H1 (cell line): ENCODE measurements around the gene GRIP2. TPM values are rescaled to one million over a fixed set of nuclear protein-coding genes. Genes with fewer than 3 reads are reported as not detected.

Experiments used
- CTCF ChIA-PET: fragments of 300-600 bp; sonication (Branson Sonifier 250); formaldehyde crosslinking; loops from one replicate; lab custom pipeline; 2021; ENCODE audit not compliant: partially characterized antibody; lab: Charles Lee
- POLR2A ChIA-PET: fragments of 300-600 bp; sonication (Branson Sonifier 250); formaldehyde crosslinking; loops from one replicate; lab custom pipeline; 2021; ENCODE audit warnings: inconsistent platforms; ENCODE audit not compliant: partially characterized antibody; lab: Charles Lee
- DNase-seq, 2 experiments: peaks; one replicate each; pipeline versions ENCODE4 v3.0.0 to v3.0.0-alpha.2; 2010 to 2022; ENCODE audit warnings: low spot score in 2 of 2, low read depth in 1 of 2, mixed read lengths in 1 of 2
- FAIRE-seq: peaks from 2 replicates; lab custom pipeline; 2011; peaks lifted over from hg19 to GRCh38; lab: Jason Lieb, UNC
- H2AFZ ChIP-seq: 2 replicates; pipeline ENCODE4 v1.8.1; 2012; ENCODE audit warnings: low read length, inconsistent platforms
- H2AK5ac ChIP-seq: 2 replicates; pipeline ENCODE4 v1.6.1; 2013; ENCODE audit warnings: low read depth, low read length
- H2BK120ac ChIP-seq: replicated peaks from 2 replicates; pipeline ENCODE3; 2013; ENCODE audit warnings: low read depth, low read length, inconsistent platforms
- H2BK12ac ChIP-seq: 2 replicates; pipeline ENCODE4 v1.6.1; 2013; ENCODE audit warnings: low read depth, low read length
- H2BK15ac ChIP-seq: 2 replicates; pipeline ENCODE4 v1.6.1; 2013; ENCODE audit warnings: low read length
- H2BK20ac ChIP-seq: 2 replicates; pipeline ENCODE4 v1.6.1; 2013; ENCODE audit warnings: low read length
- H2BK5ac ChIP-seq: 2 replicates; pipeline ENCODE4 v1.6.1; 2013; ENCODE audit warnings: low read depth, low read length
- H3K14ac ChIP-seq: 2 replicates; pipeline ENCODE4 v1.6.1; 2013; ENCODE audit warnings: inconsistent platforms; ENCODE audit not compliant: insufficient read length
- H3K18ac ChIP-seq: 2 replicates; pipeline ENCODE4 v1.6.1; 2013; ENCODE audit warnings: low read length; ENCODE audit errors: extremely low read depth
- H3K23ac ChIP-seq: 2 replicates; pipeline ENCODE4 v1.6.1; 2013; ENCODE audit warnings: inconsistent platforms; ENCODE audit not compliant: insufficient read length
- H3K23me2 ChIP-seq: 2 replicates; pipeline ENCODE4 v1.6.1; 2013; ENCODE audit warnings: low read depth, low read length
- H3K27ac ChIP-seq: 2 replicates; pipeline ENCODE4 v1.6.1; 2011; ENCODE audit warnings: low read depth, low read length, inconsistent platforms
- H3K27me3 ChIP-seq, 4 experiments: replicated peaks in 1 of 4; 1 replicate in 1 of 4; 2 replicates in 3 of 4; pipeline versions ENCODE4 v1.6.1 to v1.8.1; 2011 to 2013; ENCODE audit warnings: low read length in 3 of 4, mild to moderate bottlenecking in 3 of 4, inconsistent platforms in 2 of 4, mixed read lengths in 2 of 4, moderate library complexity in 1 of 4; ENCODE audit not compliant: control insufficient read depth in 3 of 4, insufficient read depth in 3 of 4; ENCODE audit errors: extremely low read depth in 1 of 4
- H3K36me3 ChIP-seq, 4 experiments: 2 replicates each; pipeline versions ENCODE4 v1.6.1 to v1.8.1; 2011 to 2013; ENCODE audit warnings: mild to moderate bottlenecking in 4 of 4, low read length in 3 of 4, moderate library complexity in 2 of 4, control low read depth in 1 of 4, inconsistent platforms in 1 of 4; ENCODE audit not compliant: insufficient read depth in 4 of 4, control insufficient read depth in 2 of 4
- H3K4ac ChIP-seq: replicated peaks from 2 replicates; pipeline ENCODE3; 2013; ENCODE audit warnings: low read length, low read depth, mixed read lengths, inconsistent platforms; ENCODE audit not compliant: insufficient read length
- H3K4me1 ChIP-seq, 4 experiments: replicated peaks in 1 of 4; 1 replicate in 1 of 4; 2 replicates in 3 of 4; pipeline versions ENCODE4 v1.6.1 to v1.8.1; 2011 to 2013; ENCODE audit warnings: low read length in 3 of 4, inconsistent platforms in 2 of 4, mixed read lengths in 1 of 4; ENCODE audit not compliant: insufficient read depth in 4 of 4, control insufficient read depth in 3 of 4
- H3K4me2 ChIP-seq, 2 experiments: 2 replicates each; pipeline versions ENCODE4 v1.6.1 to v1.8.1; 2011 to 2013; ENCODE audit warnings: low read depth in 2 of 2, low read length in 2 of 2, control low read depth in 1 of 2, inconsistent platforms in 1 of 2, mild to moderate bottlenecking in 1 of 2; ENCODE audit not compliant: insufficient read depth in 1 of 2
- H3K4me3 ChIP-seq, 4 experiments: fragments of 200-600, 300-600 bp in 1 of 4; sonication (generic), shearing (Covaris generic), sonication (Bioruptor Twin) in 1 of 4; 2 replicates each; pipeline versions ENCODE4 v1.5.1 to v1.8.1; 2011 to 2016; ENCODE audit warnings: low read length in 4 of 4, low read depth in 3 of 4, control low read depth in 2 of 4, inconsistent platforms in 2 of 4, mild to moderate bottlenecking in 2 of 4, mixed read lengths in 1 of 4, moderate library complexity in 1 of 4; ENCODE audit not compliant: insufficient read depth in 2 of 4; ENCODE audit errors: extremely low read depth in 1 of 4
- H3K56ac ChIP-seq: replicated peaks from 2 replicates; pipeline ENCODE3; 2013; ENCODE audit warnings: low read depth, mild to moderate bottlenecking, mixed read lengths, low read length, inconsistent platforms; ENCODE audit not compliant: insufficient read length
- H3K79me1 ChIP-seq: 2 replicates; pipeline ENCODE4 v1.6.1; 2013; ENCODE audit warnings: low read depth, low read length, control low read depth
- H3K79me2 ChIP-seq, 2 experiments: 2 replicates each; pipeline versions ENCODE4 v1.6.1 to v1.8.1; 2012 to 2013; ENCODE audit warnings: low read length in 2 of 2, mild to moderate bottlenecking in 2 of 2, inconsistent platforms in 1 of 2; ENCODE audit not compliant: insufficient read depth in 2 of 2, control insufficient read depth in 1 of 2
- H3K9ac ChIP-seq, 4 experiments: replicated peaks in 1 of 4; 1 replicate in 1 of 4; 2 replicates in 3 of 4; pipeline versions ENCODE4 v1.6.1 to v1.8.1; 2011 to 2013; ENCODE audit warnings: low read depth in 3 of 4, low read length in 3 of 4, control low read depth in 2 of 4, mild to moderate bottlenecking in 2 of 4, moderate library complexity in 2 of 4, inconsistent platforms in 1 of 4; ENCODE audit errors: extremely low read depth in 1 of 4
- H3K9me3 ChIP-seq, 2 experiments: 2 replicates each; pipeline versions ENCODE4 v1.6.1 to v1.8.1; 2012 to 2013; ENCODE audit warnings: mild to moderate bottlenecking in 2 of 2, moderate library complexity in 2 of 2, control low read depth in 1 of 2, inconsistent platforms in 1 of 2, low read depth in 1 of 2, low read length in 1 of 2, mixed read lengths in 1 of 2; ENCODE audit not compliant: insufficient read depth in 2 of 2
- H4K20me1 ChIP-seq, 2 experiments: replicated peaks in 1 of 2; 2 replicates each; pipeline versions ENCODE3 to v1.8.1; 2011 to 2013; ENCODE audit warnings: inconsistent platforms in 2 of 2, low read length in 2 of 2, mild to moderate bottlenecking in 1 of 2; ENCODE audit not compliant: insufficient read depth in 2 of 2, control insufficient read depth in 1 of 2
- H4K5ac ChIP-seq: 2 replicates; pipeline ENCODE4 v1.6.1; 2013; ENCODE audit warnings: low read length, low read depth, mixed read lengths, inconsistent platforms; ENCODE audit not compliant: insufficient read length
- H4K8ac ChIP-seq: 2 replicates; pipeline ENCODE4 v1.8.0; 2013; ENCODE audit warnings: mild to moderate bottlenecking, moderate library complexity, low read length, inconsistent platforms; ENCODE audit not compliant: insufficient read depth; ENCODE audit errors: extremely low read depth
- H4K91ac ChIP-seq: replicated peaks from 2 replicates; pipeline ENCODE3; 2013; ENCODE audit warnings: low read length, mixed read lengths, inconsistent platforms; ENCODE audit not compliant: insufficient read length
- KDM1A ChIP-seq: fragments of 200-600, 300-600 bp; sonication (generic); IDR thresholded peaks from 2 replicates; pipeline ENCODE4 v1.7.1; 2016; ENCODE audit warnings: mild to moderate bottlenecking, low read length, borderline replicate concordance
- NANOG ChIP-seq: IDR thresholded peaks from 2 replicates; pipeline ENCODE4 v1.6.1; 2011; ENCODE audit warnings: low read length, low read depth, mild to moderate bottlenecking, inconsistent platforms; ENCODE audit not compliant: insufficient read depth, poor library complexity, severe bottlenecking
- RFX5 ChIP-seq: IDR thresholded peaks from 2 replicates; pipeline ENCODE4 v1.6.1; 2011; ENCODE audit warnings: low read depth, low read length, improper control_type of control experiment, borderline replicate concordance
- WGBS, 2 experiments: shearing (Covaris generic) in 1 of 2; methylation state at CpG; one replicate each; pipeline versions ENCODE4 v1.1.6 to v1.1.7; 2013 to 2015; ENCODE audit warnings: low lambda C conversion rate in 2 of 2, mixed read lengths in 2 of 2, inconsistent platforms in 1 of 2, low coverage in 1 of 2, missing lambda C conversion rate in 1 of 2; ENCODE audit not compliant: insufficient replicate concordance in 2 of 2, insufficient coverage in 1 of 2, insufficient read length in 1 of 2; ENCODE audit errors: extremely low coverage in 1 of 2, missing lambda C conversion rate in 1 of 2; 5-methylcytosine and 5-hydroxymethylcytosine counted together
- polyA plus RNA-seq, 7 experiments: library from polyadenylated mRNA; depleted of rRNA in 3 of 7; stranded (reverse) in 5 of 7; unstranded in 2 of 7; fragments of >200 nt in 5 of 7; fragments of 200-250 nt in 2 of 7; gene quantifications; 1 replicate in 5 of 7; 2 replicates in 1 of 7; 4 replicates in 1 of 7; pipeline versions ENCODE4 v1.2.1 to v1.2.3, GENCODE V29; 2011 to 2013; ENCODE audit warnings: missing spikeins in 2 of 7, mixed read lengths in 2 of 7
- total RNA-seq: library from RNA; stranded (reverse); fragmentation: NEBNext Ultra II Directional; extraction: Animal tissue kit (Norgen Biotek cat#: 25700); gene quantifications from 2 replicates; pipeline ENCODE4 v1.2.1, GENCODE V29; 2021

Gene GRIP2
- total and polyA plus RNA-seq, 2 of the 8 experiments (the other 6 are each of a cell fraction or from before 2014, with no cell fraction given), result 2.5 to 6.4 TPM

DNA sequence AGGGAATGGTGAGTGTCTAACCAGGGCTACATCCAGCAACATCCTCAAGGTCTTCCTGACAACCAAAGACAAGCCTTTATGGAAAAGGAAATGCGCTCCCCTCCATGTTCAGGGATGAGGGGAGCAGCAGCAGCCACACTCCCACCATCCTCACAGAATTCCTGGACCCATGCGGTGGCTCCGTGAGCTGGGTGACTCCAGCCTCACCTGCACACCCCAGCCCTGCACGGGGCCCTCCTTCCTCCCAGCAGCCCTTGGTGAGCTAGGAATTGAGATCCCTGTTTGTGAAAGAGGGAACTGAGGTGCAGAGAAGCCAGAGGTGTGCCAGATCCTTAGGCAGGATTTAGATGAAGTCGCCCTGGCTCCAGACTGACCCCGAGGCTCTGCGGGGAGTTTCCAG is 52.3 kb downstream of the GRIP2 start:
- Histone ChIP-seq H3K27ac (no peak overlapping the region), H3K27me3 (no peaks in the 10 kb centered on the region), H2AFZ (no peak overlapping the region), H2BK5ac (peak overlapping the region; percentile 44; the same call in 1 of the 2 replicates), H3K4me3 (no peak overlapping the region), H3K14ac (no peak overlapping the region), H2AK5ac (no peak overlapping the region), H3K9ac (no peak overlapping the region), H4K91ac (no peak overlapping the region), H3K23me2 (no peaks in the 10 kb centered on the region; the same call in 1 of the 2 replicates), H3K4me2 (no peak overlapping the region), H3K79me1 (no peaks in the 10 kb centered on the region), H4K5ac (no peak overlapping the region), H2BK12ac (peak overlapping the region; percentile 27; the same call in 1 of the 2 replicates), H4K8ac (no peak overlapping the region), H3K4ac (no peak overlapping the region), H3K18ac (no peak overlapping the region), H3K9me3 (no peaks in the 10 kb centered on the region), H3K23ac (no peak overlapping the region), H3K36me3 (peaks cover 4 to 30% (median 20%) of the 10 kb centered on the region in 4 experiments), H3K56ac (no peak overlapping the region), H2BK15ac (no peak overlapping the region), H3K4me1 (no peaks in the 10 kb centered on the region; a peak in 3 of 7 replicates), H4K20me1 (peaks cover 0 to 4% of the 10 kb centered on the region in 2 experiments), H3K79me2 (no peaks in the 10 kb centered on the region), H2BK20ac (no peak overlapping the region), H2BK120ac (no peak overlapping the region)
- WGBS, 2 experiments, result 94% methylated on average over 7 of the region's 7 CpGs; no CpG with 5 or more reads in 1 of the 2 experiments
- FAIRE-seq (no peak), DNase-seq (no peak)
- no peak for TF ChIP-seq NANOG
- TF ChIP-seq KDM1A, result no peak
- TF ChIP-seq RFX5, result no peak
- ChIA-PET CTCF (interaction anchor here (1.0 to 1.8 kb wide), 3 partner anchors 26 to 247 kb away, joined by 3 to 5 read pairs (median 4); no protein-coding TSS in a partner anchor), POLR2A (no interaction called here)
